ENCODE data around the gene C5orf15. TPM values are rescaled to one million over a fixed set of nuclear protein-coding genes. Genes with fewer than 3 reads are reported as not detected.

The C5orf15 gene
- total and polyA plus RNA-seq, 9 of the 15 experiments (the other 6 are each of a cell fraction or from before 2014, with no cell fraction given), result 23.3 to 50.7 (median 35.5) TPM

- TF ChIP-seq CBFA2T2 (conservative IDR thresholded peaks at IDR 0.05), result peak; percentile 55
- 0 out of 2 replicates have a peak, but pooled peaks have one; percentile 38 for TF ChIP-seq ZNF431 (CRISPR knock-in tag; IDR thresholded peaks at IDR 0.05)
- peak; percentile 16; the same call in 1 of the 2 replicates for TF ChIP-seq TAL1 (IDR thresholded peaks at IDR 0.05)
- peak; percentile 20; the same call in 1 of the 2 replicates for TF ChIP-seq ARID1B (IDR thresholded peaks at IDR 0.05)
- TF ChIP-seq BRD9 (IDR thresholded peaks at IDR 0.05; ENCODE audit: low read depth, partially characterized antibody), result no peak
- TF ChIP-seq BRF1 (IDR thresholded peaks at IDR 0.05; ENCODE audit: borderline replicate concordance, extremely low read depth, insufficient read length), result no peak
Measured at GRCh38 chr5:134005417-134006061, 37.1 kb upstream of the C5orf15 start (continued).

- peaks cover 33 to 55% of the 10 kb centered on the region in 2 experiments for H3K4me1 ChIP-seq (replicated peaks in 1 of 2; ENCODE audit: control insufficient read depth in 2 of 2, insufficient read depth in 2 of 2, low read length in 2 of 2)
- FAIRE-seq, result no peak
- H3K9ac ChIP-seq (ENCODE audit: insufficient read depth in 1 of 2, low read depth in 2 of 2, low read length in 2 of 2), result peak within 1 kb of the TSS; percentile 94 to 99
- peak within 1 kb of the TSS; percentile 96 for H2AFZ ChIP-seq (ENCODE audit: low read depth, low read length)
- peaks cover 27% of the 10 kb centered on the region for H4K20me1 ChIP-seq (replicated peaks; ENCODE audit: control insufficient read depth, insufficient read depth, low read length)
- peaks cover 36% of the 10 kb centered on the region for H3K36me3 ChIP-seq (ENCODE audit: control insufficient read depth, insufficient read depth, low read length)
- H3K9me3 ChIP-seq (replicated peaks; ENCODE audit: control insufficient read depth, insufficient read depth, low read depth, low read length), result no peaks in the 10 kb centered on the region
- H3K4me2 ChIP-seq (ENCODE audit: insufficient read depth, low read length), result peak within 1 kb of the TSS; percentile 88
- H3K27ac ChIP-seq (ENCODE audit: extremely low read depth, low read depth, low read length), result peak within 1 kb of the TSS; percentile 98
- peaks cover 61% of the 10 kb centered on the region for H3K79me2 ChIP-seq (ENCODE audit: control insufficient read depth, insufficient read depth, low read length)
- intact Hi-C loops (cut with micrococcal nuclease), result no loop called here
- WGBS (ENCODE audit: insufficient coverage, low coverage, missing lambda C conversion rate), result under 1% methylated on average over 71 of the region's 96 CpGs
- peak; percentile 84 to 96 (median 94) for DNase-seq (ENCODE audit: extremely low read depth in 1 of 4, low spot score in 3 of 4)
- H3K9me1 ChIP-seq (ENCODE audit: control insufficient read depth, insufficient read depth, low read length), result peaks cover 6% of the 10 kb centered on the region
- BruUV-seq (replicated peaks), result no TSS peak
- peaks cover 0 to under 1% of the 10 kb centered on the region in 2 experiments; a peak in 2 of 5 replicates for H3K27me3 ChIP-seq (ENCODE audit: control insufficient read depth in 2 of 2, insufficient read depth in 2 of 2, low read length in 2 of 2)
- peak within 1 kb of the TSS; percentile 99 for H3K4me3 ChIP-seq
- ChIA-PET CTCF (ENCODE audit: low intra/inter-chr PET ratio) (no interaction called here), POLR2A (interaction anchor here (0.6 to 1.1 kb wide), 12 partner anchors 8 to 220 kb away, joined by 3 to 5 read pairs (median 3); no protein-coding TSS in a partner anchor)
- ATAC-seq, result peak; percentile 91
- in situ Hi-C loops (cut with MboI), result no loop called here
- TF ChIP-seq BCOR (IDR thresholded peaks at IDR 0.05) (peak; percentile 42; the same call in 1 of the 2 replicates), KDM1A (IDR thresholded peaks at IDR 0.05) (peak in 1 of 2 experiments; percentile 79; a peak in 2 of 4 replicates), CTBP1 (IDR thresholded peaks at IDR 0.05; ENCODE audit: borderline replicate concordance) (peak; percentile 61), SMARCC2 (IDR thresholded peaks at IDR 0.05; ENCODE audit: low read depth) (no peak), ZSCAN29 (IDR thresholded peaks at IDR 0.05) (peak; percentile 81), RUNX1 (IDR thresholded peaks at IDR 0.05; ENCODE audit: low read depth) (0 out of 2 replicates have a peak, but pooled peaks have one; percentile 26), MAX (CRISPR knock-in tag; IDR thresholded peaks at IDR 0.05) (peak; percentile 71), IRF2 (CRISPR knock-in tag; IDR thresholded peaks at IDR 0.05) (no peak), CREB1 (IDR thresholded peaks at IDR 0.05) (no peak), CREB1 (CRISPR knock-in tag; IDR thresholded peaks at IDR 0.05) (peak; percentile 44; the same call in 1 of the 2 replicates), ATF1 (CRISPR knock-in tag; IDR thresholded peaks at IDR 0.05) (no peak), ATF1 (tag; IDR thresholded peaks at IDR 0.05) (peak; percentile 69), ZNF584 (CRISPR knock-in tag; IDR thresholded peaks at IDR 0.05; ENCODE audit: low read depth) (no peak)
Measured at GRCh38 chr5:134004626-134005416, 36.4 kb upstream of the C5orf15 start, which contains the start of gene VDAC1. VDAC1 (minus strand) TSS chr5:134004975; CDS start chr5:133993012, 11,963 bp downstream.

Measured in K562 (cell line).